HepG2 (cell line): ENCODE results near the gene POGLUT3. TPM values are rescaled to one million over a fixed set of nuclear protein-coding genes. Genes with fewer than 3 reads are reported as not detected.

Experiments
- EZH2 ChIP-seq: conservative IDR thresholded peaks from 2 replicates; pipeline ENCODE4 v1.6.1; 2012; ENCODE audit warnings: mild to moderate bottlenecking, low read depth, low read length, moderate library complexity
- HNF4A ChIP-seq: sonication (generic); formaldehyde crosslinking; IDR thresholded peaks from 2 replicates; pipeline ENCODE4 v1.4.0; 2020; ENCODE audit warnings: missing genetic modification reagents
- IKZF4 ChIP-seq: sonication (generic); formaldehyde crosslinking; IDR thresholded peaks from 2 replicates; pipeline ENCODE4 v1.5.1; 2020; ENCODE audit warnings: borderline replicate concordance, mild to moderate bottlenecking, low read depth, missing genetic modification reagents; ENCODE audit errors: not compliant biosample characterization
- KLF6 ChIP-seq: IDR thresholded peaks from 2 replicates; pipeline ENCODE4 v1.8.0; 2016; ENCODE audit warnings: missing biosample characterization, missing genetic modification reagents
- NAIF1 ChIP-seq: sonication (generic); formaldehyde crosslinking; IDR thresholded peaks from 2 replicates; pipeline ENCODE4 v1.5.0; 2020; ENCODE audit warnings: mild to moderate bottlenecking, missing genetic modification reagents, borderline replicate concordance
- NFKBIZ ChIP-seq: IDR thresholded peaks from 2 replicates; pipeline ENCODE4 v1.6.1; 2018; ENCODE audit warnings: missing genetic modification reagents, missing compliant biosample characterization
- PAXIP1 ChIP-seq: sonication (generic); formaldehyde crosslinking; conservative IDR thresholded peaks from 2 replicates; pipeline ENCODE4 v1.4.0; 2020; ENCODE audit warnings: mild to moderate bottlenecking, missing genetic modification reagents, moderate library complexity
- SNAI1 ChIP-seq: sonication (generic); formaldehyde crosslinking; IDR thresholded peaks from 2 replicates; pipeline ENCODE4 v1.5.0; 2020; ENCODE audit warnings: mild to moderate bottlenecking, missing genetic modification reagents, borderline replicate concordance
- SP5 ChIP-seq: IDR thresholded peaks from 2 replicates; pipeline ENCODE4 v1.6.1; 2016; ENCODE audit warnings: low read depth, borderline replicate concordance
- THAP11 ChIP-seq: IDR thresholded peaks from 2 replicates; pipeline ENCODE4 v1.6.1; 2016; ENCODE audit warnings: missing biosample characterization, missing genetic modification reagents
- THAP9 ChIP-seq: sonication (generic); formaldehyde crosslinking; IDR thresholded peaks from 2 replicates; pipeline ENCODE4; 2020; ENCODE audit warnings: missing genetic modification reagents, mild to moderate bottlenecking, borderline replicate concordance
- ZNF264 ChIP-seq: sonication (generic); formaldehyde crosslinking; IDR thresholded peaks from 2 replicates; pipeline ENCODE4 v1.4.0; 2020; ENCODE audit warnings: missing genetic modification reagents
- ZNF34 ChIP-seq: sonication (generic); formaldehyde crosslinking; IDR thresholded peaks from 2 replicates; pipeline ENCODE4 v1.4.0; 2020; ENCODE audit warnings: mild to moderate bottlenecking, missing genetic modification reagents, borderline replicate concordance
- ZNF574 ChIP-seq: sonication (generic); formaldehyde crosslinking; IDR thresholded peaks from 2 replicates; pipeline ENCODE4 v1.4.0; 2020; ENCODE audit warnings: missing genetic modification reagents
- polyA plus RNA-seq, 8 experiments: library from polyadenylated mRNA; depleted of rRNA in 3 of 8; stranded (reverse) in 7 of 8; unstranded in 1 of 8; fragments of >200 nt; fragmentation: Illumina TruSeq in 4 of 8; extraction: Trizol in 4 of 8; gene quantifications; 2 replicates each; pipeline versions ENCODE4 v1.2.1 to v1.2.3, GENCODE V29; 2011 to 2016; ENCODE audit warnings: low read depth in 4 of 8, missing spikeins in 1 of 8, mixed read lengths in 1 of 8; ENCODE audit not compliant: insufficient read depth in 1 of 8
- total RNA-seq, 5 experiments: library from RNA; depleted of rRNA; stranded (reverse); fragments of >200 nt; fragmentation: Illumina TruSeq; extraction: Trizol; gene quantifications; 2 replicates each; pipeline ENCODE4 v1.2.3, GENCODE V29; 2016; ENCODE audit warnings: low read depth in 1 of 5
- TF ChIP-seq, protein P1 (sequence below): sonication (generic); formaldehyde crosslinking; IDR thresholded peaks from 2 replicates; pipeline ENCODE4 v1.8.0; 2023; ENCODE audit warnings: mild to moderate bottlenecking, missing genetic modification reagents
- TF ChIP-seq, protein P2 (sequence below): sonication (generic); formaldehyde crosslinking; IDR thresholded peaks from 2 replicates; pipeline ENCODE4 v1.9.0; 2022; ENCODE audit warnings: missing genetic modification reagents, mild to moderate bottlenecking, borderline replicate concordance

Gene POGLUT3
- total and polyA plus RNA-seq, 2 of the 13 experiments (the other 11 are each of a cell fraction or from before 2014, with no cell fraction given): 14.3 to 22.0 TPM

GRCh38 chr11:108467091-108467823 lies 30.9 kb downstream of the POGLUT3 start, which contains the start of gene C11orf65 (continued):
- TF ChIP-seq KLF6 (CRISPR knock-in tag) (no peak), IKZF4 (peak; percentile 42), HNF4A (CRISPR knock-in tag) (0 out of 2 replicates have a peak, but pooled peaks have one; percentile 28), THAP11 (CRISPR knock-in tag) (peak; percentile 85), THAP9 (CRISPR knock-in tag) (0 out of 2 replicates have a peak, but pooled peaks have one; percentile 24), NAIF1 (CRISPR knock-in tag) (0 out of 2 replicates have a peak, but pooled peaks have one; percentile 37), PAXIP1 (CRISPR knock-in tag) (no peak), SNAI1 (CRISPR knock-in tag) (peak; percentile 44; the same call in 1 of the 2 replicates), ZNF574 (peak; percentile 77), SP5 (CRISPR knock-in tag) (peak; percentile 67), EZH2 (no peak), ZNF264 (CRISPR knock-in tag) (no peak), ZNF34 (CRISPR knock-in tag) (no peak), NFKBIZ (CRISPR knock-in tag) (no peak)
- TF ChIP-seq, protein P1, sequence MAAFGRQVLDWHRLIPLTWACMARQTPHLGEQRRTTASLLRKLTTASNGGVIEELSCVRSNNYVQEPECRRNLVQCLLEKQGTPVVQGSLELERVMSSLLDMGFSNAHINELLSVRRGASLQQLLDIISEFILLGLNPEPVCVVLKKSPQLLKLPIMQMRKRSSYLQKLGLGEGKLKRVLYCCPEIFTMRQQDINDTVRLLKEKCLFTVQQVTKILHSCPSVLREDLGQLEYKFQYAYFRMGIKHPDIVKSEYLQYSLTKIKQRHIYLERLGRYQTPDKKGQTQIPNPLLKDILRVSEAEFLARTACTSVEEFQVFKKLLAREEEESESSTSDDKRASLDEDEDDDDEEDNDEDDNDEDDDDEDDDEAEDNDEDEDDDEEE: no peak
- TF ChIP-seq, protein P2, sequence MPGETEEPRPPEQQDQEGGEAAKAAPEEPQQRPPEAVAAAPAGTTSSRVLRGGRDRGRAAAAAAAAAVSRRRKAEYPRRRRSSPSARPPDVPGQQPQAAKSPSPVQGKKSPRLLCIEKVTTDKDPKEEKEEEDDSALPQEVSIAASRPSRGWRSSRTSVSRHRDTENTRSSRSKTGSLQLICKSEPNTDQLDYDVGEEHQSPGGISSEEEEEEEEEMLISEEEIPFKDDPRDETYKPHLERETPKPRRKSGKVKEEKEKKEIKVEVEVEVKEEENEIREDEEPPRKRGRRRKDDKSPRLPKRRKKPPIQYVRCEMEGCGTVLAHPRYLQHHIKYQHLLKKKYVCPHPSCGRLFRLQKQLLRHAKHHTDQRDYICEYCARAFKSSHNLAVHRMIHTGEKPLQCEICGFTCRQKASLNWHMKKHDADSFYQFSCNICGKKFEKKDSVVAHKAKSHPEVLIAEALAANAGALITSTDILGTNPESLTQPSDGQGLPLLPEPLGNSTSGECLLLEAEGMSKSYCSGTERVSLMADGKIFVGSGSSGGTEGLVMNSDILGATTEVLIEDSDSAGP: peak; percentile 58; the same call in 1 of the 2 replicates
